ENCODE data around the gene SSH2.

DNA sequence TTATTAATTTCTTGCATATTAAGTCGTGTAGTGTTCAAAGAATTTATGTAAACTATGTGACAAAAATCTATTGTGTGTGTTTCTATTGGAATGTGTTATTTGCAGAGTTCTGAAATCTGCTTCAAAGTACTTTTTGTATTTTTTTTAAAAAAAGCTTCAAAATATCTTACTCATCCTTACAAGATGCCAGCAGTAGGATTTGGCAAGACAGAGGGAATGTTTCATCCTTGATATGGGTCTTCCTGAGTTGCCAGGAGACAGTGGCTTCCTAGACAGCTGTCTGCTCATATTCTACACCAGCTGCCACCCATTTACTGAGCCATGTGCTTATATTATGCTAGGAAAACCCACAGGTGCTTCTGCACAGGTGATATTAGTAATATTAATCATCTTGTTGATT, 47.8 kb upstream of the SSH2 start:
- TF ChIP-seq CTCF (IDR thresholded peaks at IDR 0.05; ENCODE audit: insufficient read depth, low read length, poor library complexity, severe bottlenecking) (no peak), EZH2phosphoT487 (conservative IDR thresholded peaks at IDR 0.05; ENCODE audit: low read length) (no peak)

All from SU-DHL-6 (cell line).